Fibroblast of lung (primary cell): Measurements from ENCODE around the gene ULBP1.
A peak's percentile ranks its signal among the peaks of the same experiment; 100 is the strongest.

Source experiments
- EZH2 ChIP-seq: IDR thresholded peaks from 2 replicates; pipeline ENCODE4 v1.5.1; 2012; ENCODE audit warnings: low read length, control low read depth, mild to moderate bottlenecking; ENCODE audit errors: missing control alignments
- TF ChIP-seq, protein P1 (sequence below), 2 donors: IDR thresholded peaks in 1 of 2; conservative IDR thresholded peaks in 1 of 2; 1 replicate in 1 of 2; 2 replicates in 1 of 2; pipeline ENCODE4 v1.5.1; 2011 to 2012; ENCODE audit warnings: low read length in 2 of 2, control low read depth in 1 of 2, inconsistent platforms in 1 of 2, low read depth in 1 of 2, mild to moderate bottlenecking in 1 of 2

DNA sequence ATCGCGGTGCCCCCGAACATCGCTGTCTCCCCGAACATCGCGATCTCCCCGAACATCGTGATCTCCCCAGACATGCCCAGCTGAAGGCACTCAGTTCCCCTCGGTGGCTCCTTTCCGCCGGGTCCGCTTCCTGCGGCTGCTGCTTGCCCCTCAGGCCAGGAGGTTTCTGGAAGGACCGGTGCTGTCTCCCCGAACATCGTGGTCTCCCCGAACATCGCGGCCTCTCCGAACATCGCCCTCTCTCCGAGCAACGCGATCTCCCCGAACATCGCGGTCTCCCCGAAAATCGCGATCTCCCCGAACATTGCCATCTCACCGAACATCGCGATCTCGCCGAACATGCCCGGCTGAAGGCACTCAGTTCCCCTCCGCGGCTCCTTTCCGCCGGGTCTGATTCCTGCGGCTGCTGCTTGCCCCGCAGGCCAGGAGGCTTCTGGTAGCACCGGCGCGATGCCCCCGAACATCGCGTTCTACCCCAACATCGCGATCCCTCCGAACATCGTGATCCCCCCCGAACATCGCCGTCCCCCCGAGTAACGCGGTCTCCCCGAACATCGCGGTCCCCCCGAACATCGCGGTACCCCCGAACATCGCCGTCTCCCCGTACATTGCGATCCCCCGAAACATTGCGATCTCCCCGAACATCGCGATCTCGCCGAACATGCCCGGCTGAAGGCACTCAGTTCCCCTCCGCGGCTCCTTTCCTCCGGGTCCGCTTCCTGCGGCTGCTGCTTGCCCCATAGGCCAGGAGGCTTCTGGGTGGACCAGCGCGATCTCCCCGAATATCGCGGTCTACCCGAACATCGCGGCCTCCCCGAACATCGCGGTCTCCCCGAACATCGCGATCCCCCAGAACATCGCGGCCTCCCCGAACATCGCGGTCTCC is 808 bp downstream of the ULBP1 start:
- TF ChIP-seq, protein P1, sequence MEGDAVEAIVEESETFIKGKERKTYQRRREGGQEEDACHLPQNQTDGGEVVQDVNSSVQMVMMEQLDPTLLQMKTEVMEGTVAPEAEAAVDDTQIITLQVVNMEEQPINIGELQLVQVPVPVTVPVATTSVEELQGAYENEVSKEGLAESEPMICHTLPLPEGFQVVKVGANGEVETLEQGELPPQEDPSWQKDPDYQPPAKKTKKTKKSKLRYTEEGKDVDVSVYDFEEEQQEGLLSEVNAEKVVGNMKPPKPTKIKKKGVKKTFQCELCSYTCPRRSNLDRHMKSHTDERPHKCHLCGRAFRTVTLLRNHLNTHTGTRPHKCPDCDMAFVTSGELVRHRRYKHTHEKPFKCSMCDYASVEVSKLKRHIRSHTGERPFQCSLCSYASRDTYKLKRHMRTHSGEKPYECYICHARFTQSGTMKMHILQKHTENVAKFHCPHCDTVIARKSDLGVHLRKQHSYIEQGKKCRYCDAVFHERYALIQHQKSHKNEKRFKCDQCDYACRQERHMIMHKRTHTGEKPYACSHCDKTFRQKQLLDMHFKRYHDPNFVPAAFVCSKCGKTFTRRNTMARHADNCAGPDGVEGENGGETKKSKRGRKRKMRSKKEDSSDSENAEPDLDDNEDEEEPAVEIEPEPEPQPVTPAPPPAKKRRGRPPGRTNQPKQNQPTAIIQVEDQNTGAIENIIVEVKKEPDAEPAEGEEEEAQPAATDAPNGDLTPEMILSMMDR (conservative IDR thresholded peaks at IDR 0.05 in 1 of 2, IDR thresholded peaks at IDR 0.05 in 1 of 2; ENCODE audit: low read depth in 1 of 2, low read length in 2 of 2) = no peak
- peak; percentile 100 for TF ChIP-seq EZH2
